ENCODE results near the gene FCRLA.

Gene FCRLA

GRCh38 chr1:161676958-161677689 is 29.9 kb upstream of the FCRLA start:
- no peak overlapping the region for H3K4me2 ChIP-seq (ENCODE audit: low read depth, low read length, poor library complexity, severe bottlenecking)
- TF ChIP-seq EZH2phosphoT487 (conservative IDR thresholded peaks at IDR 0.05; ENCODE audit: low read length): no peak
- TF ChIP-seq CTCF (IDR thresholded peaks at IDR 0.05; ENCODE audit: insufficient read depth, low read length, poor library complexity, severe bottlenecking): no peak
- H3K9me2 ChIP-seq (replicated peaks; ENCODE audit: insufficient read depth, low read length): no peaks in the 10 kb centered on the region
- H3K27me3 ChIP-seq (ENCODE audit: low read length): no peaks in the 10 kb centered on the region
- no peak overlapping the region for H3K9ac ChIP-seq (ENCODE audit: low read length)
- H3K4me3 ChIP-seq (ENCODE audit: insufficient read depth, low read length, poor library complexity, severe bottlenecking): no peak overlapping the region
- H3F3A ChIP-seq (ENCODE audit: insufficient read depth): no peaks in the 10 kb centered on the region
- no peak overlapping the region for H2AFZ ChIP-seq (ENCODE audit: low read depth, low read length, severe bottlenecking)
- H3K36me3 ChIP-seq (ENCODE audit: low read length): no peaks in the 10 kb centered on the region
- H3K79me2 ChIP-seq (ENCODE audit: insufficient read depth, low read length): no peaks in the 10 kb centered on the region
- no peak overlapping the region for H3K27ac ChIP-seq (ENCODE audit: low read depth, low read length)
- no peaks in the 10 kb centered on the region for H4K20me1 ChIP-seq (ENCODE audit: low read depth, low read length)
- H3K9me3 ChIP-seq (ENCODE audit: insufficient read depth, low read length): no peaks in the 10 kb centered on the region

GRCh38 chr1:161678500-161678899 is 28.5 kb upstream of the FCRLA start:
- Histone ChIP-seq H3K27ac (ENCODE audit: low read depth, low read length) (no peak overlapping the region), H3K9ac (ENCODE audit: low read length) (no peak overlapping the region), H4K20me1 (ENCODE audit: low read depth, low read length) (no peaks in the 10 kb centered on the region), H3K79me2 (ENCODE audit: insufficient read depth, low read length) (no peaks in the 10 kb centered on the region), H2AFZ (ENCODE audit: low read depth, low read length, severe bottlenecking) (no peak overlapping the region), H3K9me2 (replicated peaks; ENCODE audit: insufficient read depth, low read length) (no peaks in the 10 kb centered on the region), H3K4me3 (ENCODE audit: insufficient read depth, low read length, poor library complexity, severe bottlenecking) (no peak overlapping the region), H3K9me3 (ENCODE audit: insufficient read depth, low read length) (no peaks in the 10 kb centered on the region), H3K27me3 (ENCODE audit: low read length) (no peaks in the 10 kb centered on the region), H3K4me2 (ENCODE audit: low read depth, low read length, poor library complexity, severe bottlenecking) (no peak overlapping the region), H3F3A (ENCODE audit: insufficient read depth) (no peaks in the 10 kb centered on the region), H3K36me3 (ENCODE audit: low read length) (no peaks in the 10 kb centered on the region)
- TF ChIP-seq EZH2phosphoT487 (conservative IDR thresholded peaks at IDR 0.05; ENCODE audit: low read length): no peak
- no peak for TF ChIP-seq CTCF (IDR thresholded peaks at IDR 0.05; ENCODE audit: insufficient read depth, low read length, poor library complexity, severe bottlenecking)

- Histone ChIP-seq H3K9me2 (replicated peaks; ENCODE audit: insufficient read depth, low read length) (no peaks in the 10 kb centered on the region), H4K20me1 (ENCODE audit: low read depth, low read length) (no peaks in the 10 kb centered on the region), H3K9ac (ENCODE audit: low read length) (no peak overlapping the region), H3K4me2 (ENCODE audit: low read depth, low read length, poor library complexity, severe bottlenecking) (no peak overlapping the region), H2AFZ (ENCODE audit: low read depth, low read length, severe bottlenecking) (no peak overlapping the region), H3K36me3 (ENCODE audit: low read length) (no peaks in the 10 kb centered on the region), H3F3A (ENCODE audit: insufficient read depth) (no peaks in the 10 kb centered on the region), H3K79me2 (ENCODE audit: insufficient read depth, low read length) (no peaks in the 10 kb centered on the region), H3K9me3 (ENCODE audit: insufficient read depth, low read length) (no peaks in the 10 kb centered on the region), H3K4me3 (ENCODE audit: insufficient read depth, low read length, poor library complexity, severe bottlenecking) (no peak overlapping the region), H3K27ac (ENCODE audit: low read depth, low read length) (no peak overlapping the region), H3K27me3 (ENCODE audit: low read length) (no peaks in the 10 kb centered on the region)
- no peak for TF ChIP-seq CTCF (IDR thresholded peaks at IDR 0.05; ENCODE audit: insufficient read depth, low read length, poor library complexity, severe bottlenecking)
Measured at GRCh38 chr1:161681879-161682278, 25.1 kb upstream of the FCRLA start.
